Fibroblast of skin of left quadriceps (primary cell): Measurements from ENCODE around the gene VWA8.

ENCODE experiments used
- DNase-seq, 2 experiments: peaks; one replicate each; pipeline ENCODE4 v3.0.0-alpha.2; 2013; ENCODE audit warnings: low read depth in 2 of 2

VWA8 gene

GRCh38 chr13:41520016-41520659, 440.8 kb downstream of the VWA8 start:
- no peak for DNase-seq
